ENCODE measurements around the gene NEK11. TPM values are rescaled to one million over a fixed set of nuclear protein-coding genes. Genes with fewer than 3 reads are reported as not detected.

NEK11 gene
- total RNA-seq, 6 experiments from 2014 or later = 2.5 to 4.0 (median 3.1) TPM

- Mint-ChIP-seq H3K9me3 (no peaks in the 10 kb centered on the region), H3K4me3 (no peak overlapping the region), H3K36me3 (ENCODE audit: low read depth) (peaks cover 37% of the 10 kb centered on the region), H3K27me3 (ENCODE audit: insufficient read depth) (peaks cover 3% of the 10 kb centered on the region; the same call in 1 of the 2 replicates), H3K27ac (peak overlapping the region; percentile 31; the same call in 1 of the 2 replicates), H3K4me1 (ENCODE audit: low read depth) (no peaks in the 10 kb centered on the region)
- DNase-seq = no peak
- TF ChIP-seq, protein P1, sequence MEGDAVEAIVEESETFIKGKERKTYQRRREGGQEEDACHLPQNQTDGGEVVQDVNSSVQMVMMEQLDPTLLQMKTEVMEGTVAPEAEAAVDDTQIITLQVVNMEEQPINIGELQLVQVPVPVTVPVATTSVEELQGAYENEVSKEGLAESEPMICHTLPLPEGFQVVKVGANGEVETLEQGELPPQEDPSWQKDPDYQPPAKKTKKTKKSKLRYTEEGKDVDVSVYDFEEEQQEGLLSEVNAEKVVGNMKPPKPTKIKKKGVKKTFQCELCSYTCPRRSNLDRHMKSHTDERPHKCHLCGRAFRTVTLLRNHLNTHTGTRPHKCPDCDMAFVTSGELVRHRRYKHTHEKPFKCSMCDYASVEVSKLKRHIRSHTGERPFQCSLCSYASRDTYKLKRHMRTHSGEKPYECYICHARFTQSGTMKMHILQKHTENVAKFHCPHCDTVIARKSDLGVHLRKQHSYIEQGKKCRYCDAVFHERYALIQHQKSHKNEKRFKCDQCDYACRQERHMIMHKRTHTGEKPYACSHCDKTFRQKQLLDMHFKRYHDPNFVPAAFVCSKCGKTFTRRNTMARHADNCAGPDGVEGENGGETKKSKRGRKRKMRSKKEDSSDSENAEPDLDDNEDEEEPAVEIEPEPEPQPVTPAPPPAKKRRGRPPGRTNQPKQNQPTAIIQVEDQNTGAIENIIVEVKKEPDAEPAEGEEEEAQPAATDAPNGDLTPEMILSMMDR (IDR thresholded peaks at IDR 0.05) = no peak
These were observed 18.9 kb upstream of the NEK11 start for GRCh38 chr3:131007782-131008181.

- Mint-ChIP-seq H3K9me3 (no peaks in the 10 kb centered on the region), H3K27ac (no peak overlapping the region), H3K27me3 (ENCODE audit: insufficient read depth) (peaks cover 3% of the 10 kb centered on the region; the same call in 1 of the 2 replicates), H3K4me1 (ENCODE audit: low read depth) (no peaks in the 10 kb centered on the region), H3K4me3 (no peak overlapping the region), H3K36me3 (ENCODE audit: low read depth) (peaks cover 42% of the 10 kb centered on the region)
- DNase-seq = no peak
- TF ChIP-seq, protein P1 (IDR thresholded peaks at IDR 0.05) = no peak
These were observed 18.4 kb upstream of the NEK11 start for GRCh38 chr3:131008326-131008725.

DNA sequence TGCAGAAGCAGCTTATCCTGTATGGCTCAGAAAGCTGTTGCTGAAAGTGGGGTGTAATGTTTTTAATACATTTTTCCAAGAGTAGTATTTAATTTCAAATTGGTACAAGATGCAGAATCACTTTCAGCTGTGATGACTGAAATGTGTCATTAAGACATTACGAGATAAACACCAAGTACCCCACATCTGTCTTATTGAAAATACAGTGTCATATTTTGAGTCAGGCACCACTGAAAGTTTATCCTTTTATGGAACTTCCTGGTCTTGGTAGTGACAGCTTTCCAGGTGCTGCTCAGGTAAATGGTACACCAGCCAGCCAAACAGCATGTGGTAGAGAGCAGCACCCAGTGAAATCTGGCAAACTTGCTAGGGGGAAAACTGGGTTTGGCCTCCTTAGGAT is 17.0 kb upstream of the NEK11 start:
- TF ChIP-seq, protein P1 (IDR thresholded peaks at IDR 0.05) = no peak
- Mint-ChIP-seq H3K27ac (no peak overlapping the region), H3K36me3 (ENCODE audit: low read depth) (peaks cover 44% of the 10 kb centered on the region), H3K27me3 (ENCODE audit: insufficient read depth) (peaks cover under 1% of the 10 kb centered on the region; the same call in 1 of the 2 replicates), H3K4me3 (no peak overlapping the region), H3K4me1 (ENCODE audit: low read depth) (peaks cover 1% of the 10 kb centered on the region; the same call in 1 of the 2 replicates), H3K9me3 (no peaks in the 10 kb centered on the region)
- DNase-seq = no peak

DNA sequence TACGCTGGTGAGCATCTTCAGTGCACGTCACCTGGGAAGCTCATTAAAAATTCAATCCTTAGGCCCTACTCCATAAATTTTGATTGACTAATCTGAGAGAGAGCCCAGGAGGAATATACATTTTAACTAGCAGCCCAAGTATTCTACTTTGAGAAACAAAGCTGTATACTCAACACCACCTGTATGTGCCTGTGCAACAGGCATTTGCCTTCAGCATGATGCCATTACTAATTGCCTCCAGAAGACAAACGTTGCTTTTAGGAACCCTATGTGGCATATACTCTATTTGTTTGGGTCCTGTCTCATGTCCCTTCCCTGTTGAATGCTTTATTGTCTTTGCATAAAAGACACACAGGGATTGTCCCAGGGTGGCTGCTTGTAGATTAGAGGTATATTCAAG is 7.7 kb upstream of the NEK11 start:
- no peak overlapping the region for H3K4me3 Mint-ChIP-seq
- DNase-seq = no peak
- TF ChIP-seq, protein P1 (IDR thresholded peaks at IDR 0.05) = no peak
- no peak overlapping the region for H3K27ac Mint-ChIP-seq
- no peaks in the 10 kb centered on the region for H3K27me3 Mint-ChIP-seq (ENCODE audit: insufficient read depth)
- peaks cover 31% of the 10 kb centered on the region for H3K4me1 Mint-ChIP-seq (ENCODE audit: low read depth)
- H3K36me3 Mint-ChIP-seq (ENCODE audit: low read depth) = peaks cover 25% of the 10 kb centered on the region
- no peaks in the 10 kb centered on the region for H3K9me3 Mint-ChIP-seq

GRCh38 chr3:131020122-131020693 is 6.5 kb upstream of the NEK11 start:
- Mint-ChIP-seq H3K27ac (no peak overlapping the region), H3K36me3 (ENCODE audit: low read depth) (peaks cover 31% of the 10 kb centered on the region), H3K27me3 (ENCODE audit: insufficient read depth) (no peaks in the 10 kb centered on the region), H3K4me1 (ENCODE audit: low read depth) (peaks cover 35% of the 10 kb centered on the region), H3K9me3 (no peaks in the 10 kb centered on the region), H3K4me3 (no peak overlapping the region)
- TF ChIP-seq, protein P1 (IDR thresholded peaks at IDR 0.05) = no peak
- DNase-seq = no peak

All from HFFc6 (cell line).